A673 (cell line): ENCODE data around the gene LIPH. TPM values are rescaled to one million over a fixed set of nuclear protein-coding genes. Genes with fewer than 3 reads are reported as not detected.

ENCODE experiments used
- BruUV-seq: library from RNA; stranded (reverse); fragments of 400-500 nt; replicated peaks from 2 replicates; lab custom pipeline; 2021; lab: Mats Ljungman, UMichigan
- CTCF ChIA-PET: fragments of 300-600 bp; sonication (Branson Sonifier 250); formaldehyde crosslinking; loops from one replicate; lab custom pipeline; 2022; ENCODE audit warnings: antibody characterized with exemption; lab: Charles Lee
- POLR2A ChIA-PET: fragments of 300-600 bp; sonication (Branson Sonifier 250); formaldehyde crosslinking; loops from one replicate; lab custom pipeline; 2022; ENCODE audit warnings: antibody characterized with exemption; ENCODE audit not compliant: low non-redundant PET; lab: Charles Lee
- DNase-seq: peaks from one replicate; pipeline ENCODE4 v3.0.0-alpha.2; 2015; ENCODE audit warnings: low spot score
- H3K27ac ChIP-seq: fragments of 200-600 bp; sonication (generic); 2 replicates; pipeline ENCODE4 v1.5.1; 2016; ENCODE audit warnings: mixed run types, low read depth, mild to moderate bottlenecking, mixed read lengths, antibody characterized with exemption, low read length; ENCODE audit not compliant: poor library complexity, severe bottlenecking
- H3K27me3 ChIP-seq: fragments of 200-600 bp; sonication (generic); replicated peaks from 2 replicates; pipeline ENCODE4 v1.6.1; 2017; ENCODE audit warnings: mixed run types, low read depth, mild to moderate bottlenecking, mixed read lengths, antibody characterized with exemption, low read length; ENCODE audit not compliant: insufficient read depth, poor library complexity
- H3K36me3 ChIP-seq: fragments of 200-600 bp; sonication (generic); 2 replicates; pipeline ENCODE4 v1.6.1; 2016; ENCODE audit warnings: mixed run types, mild to moderate bottlenecking, mixed read lengths, antibody characterized with exemption, low read length; ENCODE audit not compliant: insufficient read depth, poor library complexity, severe bottlenecking
- H3K4me1 ChIP-seq: fragments of 200-600 bp; sonication (generic); 2 replicates; pipeline ENCODE4 v1.6.1; 2017; ENCODE audit warnings: mixed run types, mild to moderate bottlenecking, mixed read lengths, antibody characterized with exemption, low read length; ENCODE audit not compliant: insufficient read depth, poor library complexity, severe bottlenecking
- H3K4me3 ChIP-seq: fragments of 200-600 bp; sonication (generic); 2 replicates; pipeline ENCODE4 v1.5.1; 2016; ENCODE audit warnings: low read depth, mixed run types, mild to moderate bottlenecking, mixed read lengths, low read length; ENCODE audit not compliant: poor library complexity, severe bottlenecking
- H3K9me3 ChIP-seq: fragments of 200-600 bp; sonication (generic); 2 replicates; pipeline ENCODE4 v1.6.1; 2016; ENCODE audit warnings: mixed run types, low read depth, mild to moderate bottlenecking, mixed read lengths, antibody characterized with exemption, low read length; ENCODE audit not compliant: poor library complexity, severe bottlenecking
- EZH2 ChIP-seq: fragments of 200-600 bp; sonication (generic); IDR thresholded peaks from 2 replicates; pipeline ENCODE4 v1.6.1; 2017; ENCODE audit warnings: borderline replicate concordance, low read depth, mild to moderate bottlenecking, mixed read lengths, antibody characterized with exemption, low read length; ENCODE audit not compliant: poor library complexity, severe bottlenecking
- intact Hi-C: fragments of 100-400 bp; cut with micrococcal nuclease; formaldehyde crosslinking; loops from one replicate; pipeline ENCODE4 v1.10.0; 2022; ENCODE audit not compliant: unreplicated experiment
- total RNA-seq: library from RNA; stranded (reverse); gene quantifications from 2 replicates; pipeline ENCODE4 v1.2.3, GENCODE V29; 2021
- TF ChIP-seq, protein P1 (sequence below): fragments of 300-800, 200-600 bp; sonication (generic); conservative IDR thresholded peaks from 2 replicates; pipeline ENCODE4 v1.5.1; 2017; ENCODE audit warnings: low read depth, mild to moderate bottlenecking, antibody characterized with exemption, low read length, moderate library complexity, mixed read lengths

LIPH gene
- total RNA-seq, 1 experiment from 2014 or later: 12.1 TPM

DNA sequence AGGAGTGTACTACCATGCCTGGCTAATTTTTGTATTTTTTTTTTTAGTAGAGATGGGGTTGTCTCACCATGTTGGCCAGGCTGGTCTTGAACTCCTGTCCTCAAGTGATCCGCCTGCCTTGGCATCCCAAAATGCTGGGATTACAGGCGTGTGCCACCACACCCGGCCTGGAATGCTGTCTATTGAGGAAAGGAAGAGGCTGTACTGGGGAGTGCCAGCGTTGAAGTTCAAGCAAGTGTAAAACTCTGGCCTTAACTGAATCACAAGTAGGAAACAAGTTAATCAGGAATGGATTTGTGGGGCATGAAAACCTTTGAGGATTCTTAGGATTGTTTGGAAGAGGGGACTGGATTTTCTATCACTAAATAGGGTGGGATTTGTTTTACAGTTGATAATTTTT, 32.3 kb upstream of the LIPH start:
- no peak overlapping the region for H3K27ac ChIP-seq
- no peaks in the 10 kb centered on the region for H3K9me3 ChIP-seq
- DNase-seq: no peak
- TF ChIP-seq, protein P1, sequence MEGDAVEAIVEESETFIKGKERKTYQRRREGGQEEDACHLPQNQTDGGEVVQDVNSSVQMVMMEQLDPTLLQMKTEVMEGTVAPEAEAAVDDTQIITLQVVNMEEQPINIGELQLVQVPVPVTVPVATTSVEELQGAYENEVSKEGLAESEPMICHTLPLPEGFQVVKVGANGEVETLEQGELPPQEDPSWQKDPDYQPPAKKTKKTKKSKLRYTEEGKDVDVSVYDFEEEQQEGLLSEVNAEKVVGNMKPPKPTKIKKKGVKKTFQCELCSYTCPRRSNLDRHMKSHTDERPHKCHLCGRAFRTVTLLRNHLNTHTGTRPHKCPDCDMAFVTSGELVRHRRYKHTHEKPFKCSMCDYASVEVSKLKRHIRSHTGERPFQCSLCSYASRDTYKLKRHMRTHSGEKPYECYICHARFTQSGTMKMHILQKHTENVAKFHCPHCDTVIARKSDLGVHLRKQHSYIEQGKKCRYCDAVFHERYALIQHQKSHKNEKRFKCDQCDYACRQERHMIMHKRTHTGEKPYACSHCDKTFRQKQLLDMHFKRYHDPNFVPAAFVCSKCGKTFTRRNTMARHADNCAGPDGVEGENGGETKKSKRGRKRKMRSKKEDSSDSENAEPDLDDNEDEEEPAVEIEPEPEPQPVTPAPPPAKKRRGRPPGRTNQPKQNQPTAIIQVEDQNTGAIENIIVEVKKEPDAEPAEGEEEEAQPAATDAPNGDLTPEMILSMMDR: no peak
- TF ChIP-seq EZH2: no peak
- intact Hi-C loops: no loop called here
- no TSS peak for BruUV-seq
- no peak overlapping the region for H3K4me3 ChIP-seq
- H3K27me3 ChIP-seq: no peaks in the 10 kb centered on the region
- ChIA-PET POLR2A (no interaction called here), CTCF (interaction anchor here (1.1 kb wide), 1 partner anchor 76 kb away, joined by 3 read pairs; no protein-coding TSS in a partner anchor)
- no peaks in the 10 kb centered on the region for H3K36me3 ChIP-seq
- H3K4me1 ChIP-seq: peaks cover 13% of the 10 kb centered on the region

DNA sequence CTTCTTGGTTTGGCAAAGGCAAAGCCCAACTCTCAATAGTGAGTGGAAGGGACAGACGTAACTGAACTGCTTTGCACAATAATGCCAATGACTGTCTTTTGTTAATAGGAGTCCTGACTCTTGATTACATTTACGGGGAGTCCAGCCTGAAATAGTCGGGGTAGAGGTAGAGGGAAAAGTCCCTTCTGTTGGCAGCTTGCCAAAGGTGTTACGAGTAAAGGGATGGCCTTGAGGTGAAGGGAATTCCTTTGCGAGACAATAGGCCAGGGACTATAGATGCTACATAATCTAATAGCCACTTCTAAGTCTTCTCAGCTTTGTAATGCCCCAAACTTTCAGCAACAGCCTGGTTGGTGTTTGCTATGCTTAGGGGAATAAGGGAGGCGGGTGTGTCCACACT, 31.5 kb upstream of the LIPH start:
- Histone ChIP-seq H3K4me3 (no peak overlapping the region), H3K4me1 (peaks cover 13% of the 10 kb centered on the region), H3K27me3 (no peaks in the 10 kb centered on the region), H3K27ac (no peak overlapping the region), H3K36me3 (no peaks in the 10 kb centered on the region), H3K9me3 (no peaks in the 10 kb centered on the region)
- DNase-seq: no peak
- ChIA-PET POLR2A (no interaction called here), CTCF (interaction anchor here (1.1 kb wide), 1 partner anchor 76 kb away, joined by 3 read pairs; no protein-coding TSS in a partner anchor)
- BruUV-seq: no TSS peak
- intact Hi-C loops: no loop called here
- TF ChIP-seq, protein P1: no peak
- no peak for TF ChIP-seq EZH2

DNA sequence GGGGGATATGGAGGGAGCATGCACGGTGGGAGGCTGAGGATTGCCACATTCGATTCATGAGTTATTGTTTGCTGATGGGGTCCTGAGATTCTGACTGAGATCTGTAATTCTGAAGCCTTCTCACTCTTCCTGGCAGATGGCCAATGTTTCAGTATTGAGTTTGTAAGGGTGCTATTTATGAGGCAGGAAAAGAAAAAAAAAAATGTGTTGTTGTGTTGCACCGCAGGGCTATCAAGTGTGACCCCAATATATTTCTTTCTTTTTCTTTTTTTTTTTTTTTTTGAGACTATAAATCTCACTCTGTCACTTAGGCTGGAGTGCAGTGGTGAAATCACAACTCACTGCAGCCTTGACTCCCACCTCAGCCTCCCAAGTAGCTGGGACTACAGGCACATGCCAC, 30.5 kb upstream of the LIPH start:
- intact Hi-C loops: no loop called here
- BruUV-seq: no TSS peak
- Histone ChIP-seq H3K9me3 (no peaks in the 10 kb centered on the region), H3K36me3 (no peaks in the 10 kb centered on the region), H3K4me1 (peaks cover 13% of the 10 kb centered on the region), H3K27me3 (no peaks in the 10 kb centered on the region), H3K4me3 (no peak overlapping the region), H3K27ac (no peak overlapping the region)
- POLR2A ChIA-PET: no interaction called here
- DNase-seq: peak; percentile 30
- CTCF ChIA-PET: no interaction called here
- TF ChIP-seq, protein P1: no peak
- TF ChIP-seq EZH2: no peak
